HepG2 (cell line): Measurements from ENCODE around the gene C1orf94. TPM values are rescaled to one million over a fixed set of nuclear protein-coding genes. Genes with fewer than 3 reads are reported as not detected.

Experiments
- IRX3 ChIP-seq: sonication (generic); formaldehyde crosslinking; IDR thresholded peaks from 2 replicates; pipeline ENCODE4 v1.8.1; 2023; ENCODE audit warnings: mild to moderate bottlenecking, low read depth, missing genetic modification reagents, borderline replicate concordance
- polyA plus RNA-seq, 8 experiments: library from polyadenylated mRNA; depleted of rRNA in 3 of 8; stranded (reverse) in 7 of 8; unstranded in 1 of 8; fragments of >200 nt; fragmentation: Illumina TruSeq in 4 of 8; extraction: Trizol in 4 of 8; gene quantifications; 2 replicates each; pipeline versions ENCODE4 v1.2.1 to v1.2.3, GENCODE V29; 2011 to 2016; ENCODE audit warnings: low read depth in 4 of 8, missing spikeins in 1 of 8, mixed read lengths in 1 of 8; ENCODE audit not compliant: insufficient read depth in 1 of 8
- total RNA-seq, 5 experiments: library from RNA; depleted of rRNA; stranded (reverse); fragments of >200 nt; fragmentation: Illumina TruSeq; extraction: Trizol; gene quantifications; 2 replicates each; pipeline ENCODE4 v1.2.3, GENCODE V29; 2016; ENCODE audit warnings: low read depth in 1 of 5
- TF ChIP-seq, protein P1 (sequence below): sonication (generic); formaldehyde crosslinking; IDR thresholded peaks from 2 replicates; pipeline ENCODE4 v1.9.0; 2021; ENCODE audit warnings: mild to moderate bottlenecking, missing genetic modification reagents
- TF ChIP-seq, protein P2 (sequence below): sonication (generic); formaldehyde crosslinking; IDR thresholded peaks from 2 replicates; pipeline ENCODE4 v1.5.0; 2020; ENCODE audit warnings: mild to moderate bottlenecking, missing genetic modification reagents

C1orf94 gene
- total and polyA plus RNA-seq, 2 of the 13 experiments (the other 11 are each of a cell fraction or from before 2014, with no cell fraction given) = not detected

GRCh38 chr1:34165422-34165921 lies 11.2 kb upstream of the C1orf94 start (continued):
- TF ChIP-seq, protein P1, sequence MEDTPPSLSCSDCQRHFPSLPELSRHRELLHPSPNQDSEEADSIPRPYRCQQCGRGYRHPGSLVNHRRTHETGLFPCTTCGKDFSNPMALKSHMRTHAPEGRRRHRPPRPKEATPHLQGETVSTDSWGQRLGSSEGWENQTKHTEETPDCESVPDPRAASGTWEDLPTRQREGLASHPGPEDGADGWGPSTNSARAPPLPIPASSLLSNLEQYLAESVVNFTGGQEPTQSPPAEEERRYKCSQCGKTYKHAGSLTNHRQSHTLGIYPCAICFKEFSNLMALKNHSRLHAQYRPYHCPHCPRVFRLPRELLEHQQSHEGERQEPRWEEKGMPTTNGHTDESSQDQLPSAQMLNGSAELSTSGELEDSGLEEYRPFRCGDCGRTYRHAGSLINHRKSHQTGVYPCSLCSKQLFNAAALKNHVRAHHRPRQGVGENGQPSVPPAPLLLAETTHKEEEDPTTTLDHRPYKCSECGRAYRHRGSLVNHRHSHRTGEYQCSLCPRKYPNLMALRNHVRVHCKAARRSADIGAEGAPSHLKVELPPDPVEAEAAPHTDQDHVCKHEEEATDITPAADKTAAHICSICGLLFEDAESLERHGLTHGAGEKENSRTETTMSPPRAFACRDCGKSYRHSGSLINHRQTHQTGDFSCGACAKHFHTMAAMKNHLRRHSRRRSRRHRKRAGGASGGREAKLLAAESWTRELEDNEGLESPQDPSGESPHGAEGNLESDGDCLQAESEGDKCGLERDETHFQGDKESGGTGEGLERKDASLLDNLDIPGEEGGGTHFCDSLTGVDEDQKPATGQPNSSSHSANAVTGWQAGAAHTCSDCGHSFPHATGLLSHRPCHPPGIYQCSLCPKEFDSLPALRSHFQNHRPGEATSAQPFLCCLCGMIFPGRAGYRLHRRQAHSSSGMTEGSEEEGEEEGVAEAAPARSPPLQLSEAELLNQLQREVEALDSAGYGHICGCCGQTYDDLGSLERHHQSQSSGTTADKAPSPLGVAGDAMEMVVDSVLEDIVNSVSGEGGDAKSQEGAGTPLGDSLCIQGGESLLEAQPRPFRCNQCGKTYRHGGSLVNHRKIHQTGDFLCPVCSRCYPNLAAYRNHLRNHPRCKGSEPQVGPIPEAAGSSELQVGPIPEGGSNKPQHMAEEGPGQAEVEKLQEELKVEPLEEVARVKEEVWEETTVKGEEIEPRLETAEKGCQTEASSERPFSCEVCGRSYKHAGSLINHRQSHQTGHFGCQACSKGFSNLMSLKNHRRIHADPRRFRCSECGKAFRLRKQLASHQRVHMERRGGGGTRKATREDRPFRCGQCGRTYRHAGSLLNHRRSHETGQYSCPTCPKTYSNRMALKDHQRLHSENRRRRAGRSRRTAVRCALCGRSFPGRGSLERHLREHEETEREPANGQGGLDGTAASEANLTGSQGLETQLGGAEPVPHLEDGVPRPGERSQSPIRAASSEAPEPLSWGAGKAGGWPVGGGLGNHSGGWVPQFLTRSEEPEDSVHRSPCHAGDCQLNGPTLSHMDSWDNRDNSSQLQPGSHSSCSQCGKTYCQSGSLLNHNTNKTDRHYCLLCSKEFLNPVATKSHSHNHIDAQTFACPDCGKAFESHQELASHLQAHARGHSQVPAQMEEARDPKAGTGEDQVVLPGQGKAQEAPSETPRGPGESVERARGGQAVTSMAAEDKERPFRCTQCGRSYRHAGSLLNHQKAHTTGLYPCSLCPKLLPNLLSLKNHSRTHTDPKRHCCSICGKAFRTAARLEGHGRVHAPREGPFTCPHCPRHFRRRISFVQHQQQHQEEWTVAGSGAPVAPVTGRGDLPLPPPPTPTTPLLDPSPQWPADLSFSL (CRISPR knock-in tag) = no peak
- no peak for TF ChIP-seq IRX3
- TF ChIP-seq, protein P2, sequence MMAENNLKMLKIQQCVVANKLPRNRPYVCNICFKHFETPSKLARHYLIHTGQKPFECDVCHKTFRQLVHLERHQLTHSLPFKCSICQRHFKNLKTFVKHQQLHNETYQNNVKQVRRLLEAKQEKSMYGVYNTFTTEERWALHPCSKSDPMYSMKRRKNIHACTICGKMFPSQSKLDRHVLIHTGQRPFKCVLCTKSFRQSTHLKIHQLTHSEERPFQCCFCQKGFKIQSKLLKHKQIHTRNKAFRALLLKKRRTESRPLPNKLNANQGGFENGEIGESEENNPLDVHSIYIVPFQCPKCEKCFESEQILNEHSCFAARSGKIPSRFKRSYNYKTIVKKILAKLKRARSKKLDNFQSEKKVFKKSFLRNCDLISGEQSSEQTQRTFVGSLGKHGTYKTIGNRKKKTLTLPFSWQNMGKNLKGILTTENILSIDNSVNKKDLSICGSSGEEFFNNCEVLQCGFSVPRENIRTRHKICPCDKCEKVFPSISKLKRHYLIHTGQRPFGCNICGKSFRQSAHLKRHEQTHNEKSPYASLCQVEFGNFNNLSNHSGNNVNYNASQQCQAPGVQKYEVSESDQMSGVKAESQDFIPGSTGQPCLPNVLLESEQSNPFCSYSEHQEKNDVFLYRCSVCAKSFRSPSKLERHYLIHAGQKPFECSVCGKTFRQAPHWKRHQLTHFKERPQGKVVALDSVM (CRISPR knock-in tag) = no peak
- TF ChIP-seq, all 625 proteins: peak for 0
